Measurements from ENCODE around the gene TUBD1.

Gene TUBD1

DNA sequence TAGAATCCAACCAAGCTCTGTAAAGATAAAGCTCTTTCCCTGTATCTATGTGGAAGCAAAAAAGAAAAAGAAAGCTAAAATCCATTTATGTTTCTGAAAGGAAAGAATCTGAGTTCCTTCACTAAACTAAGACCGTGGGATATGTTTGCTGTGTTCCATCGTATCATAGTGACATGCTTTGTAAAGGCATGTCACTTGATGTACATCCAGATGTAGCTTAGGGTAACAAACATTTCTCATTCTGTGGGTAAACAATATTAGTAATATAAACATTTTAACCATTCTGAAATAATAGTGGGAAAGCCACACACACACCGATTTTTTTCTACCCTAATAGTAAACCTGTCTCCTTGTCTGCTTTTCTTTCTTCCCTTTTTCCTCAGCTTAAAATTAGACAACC lies 78.1 kb downstream of the TUBD1 start:
- no peak for DNase-seq

DNA sequence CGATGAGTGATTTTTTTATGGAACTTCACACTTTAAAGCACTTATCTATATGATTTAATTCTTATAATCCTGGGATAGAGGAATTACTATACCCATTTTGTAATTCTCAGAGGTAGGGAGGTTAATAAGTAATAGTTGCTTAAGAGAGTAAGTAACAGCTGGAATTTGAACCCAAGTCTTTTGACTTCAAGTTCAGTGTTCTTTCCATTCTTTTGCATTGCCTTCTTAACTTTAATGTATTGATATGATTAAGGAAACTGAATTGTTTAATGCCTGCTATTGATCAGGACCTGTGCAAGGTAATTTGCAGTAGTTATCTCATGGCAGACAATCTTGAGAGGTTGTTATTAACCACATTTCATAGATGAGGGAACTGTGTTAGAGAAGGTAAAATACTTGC lies 78.5 kb downstream of the TUBD1 start:
- DNase-seq = no peak

DNA sequence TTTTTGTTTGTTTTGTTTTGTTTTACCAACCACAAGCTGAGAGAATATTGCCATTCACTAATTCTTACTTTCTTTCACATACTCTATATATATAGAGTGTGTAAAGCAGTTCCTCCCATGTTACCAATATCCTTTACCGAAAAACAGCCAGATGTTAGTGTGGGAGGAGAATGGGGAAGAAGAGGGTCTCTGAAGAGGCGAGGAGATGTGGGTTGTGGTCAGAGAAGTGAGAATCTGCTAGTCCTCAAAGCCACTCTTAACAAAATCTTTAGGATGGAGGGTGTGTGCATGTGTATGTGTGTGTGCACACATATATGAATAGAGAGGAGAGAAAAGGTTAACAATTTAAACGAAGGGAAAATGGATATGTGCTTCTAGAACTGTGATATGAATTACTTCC lies 80.6 kb downstream of the TUBD1 start:
- DNase-seq = no peak

DNA sequence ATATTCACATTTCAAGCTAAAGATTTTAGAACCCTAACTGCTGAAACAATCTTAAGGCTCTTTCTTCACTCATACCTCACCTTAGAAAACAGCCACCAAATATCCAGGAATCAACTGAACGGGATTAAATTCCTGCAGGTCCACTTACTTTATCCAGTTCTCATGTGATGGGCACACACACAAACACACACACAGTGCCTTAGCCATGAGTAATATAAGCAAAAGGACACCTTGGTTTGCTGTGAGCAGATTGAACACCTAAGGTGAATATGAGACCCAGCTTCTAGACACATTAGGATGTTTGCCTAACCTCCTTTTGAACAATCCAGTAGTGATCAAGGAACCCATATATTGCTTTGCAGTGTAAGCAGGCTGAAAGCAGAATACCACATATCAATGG lies 81.5 kb downstream of the TUBD1 start:
- DNase-seq = no peak

DNA sequence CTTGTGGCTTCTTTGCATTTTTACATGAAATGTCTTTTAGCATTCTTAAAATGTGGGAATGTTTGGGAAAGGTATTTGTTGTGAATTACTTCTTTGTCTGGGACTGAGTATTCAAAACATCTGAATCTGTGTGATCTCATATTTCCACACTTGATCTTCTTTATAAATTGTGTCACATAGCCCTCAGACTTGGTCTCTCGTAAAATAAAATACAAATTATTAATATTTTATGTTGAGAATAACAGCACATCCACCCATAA lies 81.9 kb downstream of the TUBD1 start:
- DNase-seq = no peak

All from DMS153 (cell line).